HG03342 (cell line): ENCODE results near the gene ACOT11.
"Not testable (repeated sequence)": the region's sequence is repeated elsewhere in the genome, so short reads cannot be mapped to it uniquely, and the experiment has no call there.

Source experiments
- ATAC-seq: cut with Tn5 transposase; IDR thresholded peaks from one replicate; pipeline ENCODE4 v1.9.1; 2021; ENCODE audit warnings: mild to moderate bottlenecking, moderate library complexity; ENCODE audit not compliant: unreplicated experiment

The ACOT11 gene

GRCh38 chr1:54547601-54548388 is at the start of gene ACOT11:
ACOT11 (plus strand) TSS chr1:54548228; CDS start chr1:54548310, 82 bp downstream.
- ATAC-seq: no peak

DNA sequence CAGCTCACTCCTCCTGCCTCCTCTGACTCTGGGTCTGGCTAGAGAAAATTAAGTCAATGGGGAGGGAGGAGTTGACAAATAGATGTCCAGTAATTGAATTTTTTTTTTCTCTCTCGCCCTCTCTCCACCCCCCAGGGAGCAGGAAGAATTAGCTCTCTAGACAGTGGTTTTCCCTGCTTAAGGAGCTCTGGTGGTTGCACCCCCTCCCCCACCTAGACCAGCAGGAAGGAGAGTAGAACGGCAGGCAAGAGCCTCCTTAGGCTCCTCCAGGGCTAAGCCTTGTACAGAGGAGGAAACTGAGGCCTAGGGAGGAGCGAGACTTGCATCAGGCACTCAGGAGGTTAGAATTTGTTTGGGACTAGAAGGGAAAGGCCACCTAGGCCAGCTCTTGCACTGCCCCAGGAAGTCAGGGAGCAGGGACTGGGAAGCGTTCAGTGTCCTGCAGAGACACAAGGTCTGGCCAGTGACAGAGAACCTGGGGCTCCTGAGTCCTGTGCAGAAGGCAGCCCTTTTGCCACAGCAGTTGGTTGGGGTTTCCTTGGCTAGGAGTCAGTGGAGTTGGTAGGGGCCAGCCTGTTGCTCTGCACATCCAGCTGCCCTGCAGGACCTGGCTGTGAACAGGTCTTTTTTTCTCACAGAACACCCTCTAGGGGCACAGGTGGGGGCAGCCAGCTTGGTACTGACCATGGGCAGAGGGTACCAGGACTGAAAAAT is 49.5 kb upstream of the ACOT11 start:
- no peak for ATAC-seq

DNA sequence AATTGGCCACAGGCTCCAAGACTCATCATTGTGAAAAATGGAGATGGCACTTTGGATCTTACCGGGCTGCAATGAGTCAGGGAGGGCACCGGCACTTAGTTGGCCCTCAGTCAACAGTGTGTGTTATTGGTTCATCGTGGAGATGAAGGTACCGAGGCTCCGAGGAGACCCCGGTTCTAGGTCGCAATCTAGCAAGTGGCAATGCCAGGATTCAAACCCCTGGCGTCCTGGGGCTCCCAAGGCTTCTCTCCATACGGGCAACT is 49.0 kb upstream of the ACOT11 start:
- no peak for ATAC-seq

DNA sequence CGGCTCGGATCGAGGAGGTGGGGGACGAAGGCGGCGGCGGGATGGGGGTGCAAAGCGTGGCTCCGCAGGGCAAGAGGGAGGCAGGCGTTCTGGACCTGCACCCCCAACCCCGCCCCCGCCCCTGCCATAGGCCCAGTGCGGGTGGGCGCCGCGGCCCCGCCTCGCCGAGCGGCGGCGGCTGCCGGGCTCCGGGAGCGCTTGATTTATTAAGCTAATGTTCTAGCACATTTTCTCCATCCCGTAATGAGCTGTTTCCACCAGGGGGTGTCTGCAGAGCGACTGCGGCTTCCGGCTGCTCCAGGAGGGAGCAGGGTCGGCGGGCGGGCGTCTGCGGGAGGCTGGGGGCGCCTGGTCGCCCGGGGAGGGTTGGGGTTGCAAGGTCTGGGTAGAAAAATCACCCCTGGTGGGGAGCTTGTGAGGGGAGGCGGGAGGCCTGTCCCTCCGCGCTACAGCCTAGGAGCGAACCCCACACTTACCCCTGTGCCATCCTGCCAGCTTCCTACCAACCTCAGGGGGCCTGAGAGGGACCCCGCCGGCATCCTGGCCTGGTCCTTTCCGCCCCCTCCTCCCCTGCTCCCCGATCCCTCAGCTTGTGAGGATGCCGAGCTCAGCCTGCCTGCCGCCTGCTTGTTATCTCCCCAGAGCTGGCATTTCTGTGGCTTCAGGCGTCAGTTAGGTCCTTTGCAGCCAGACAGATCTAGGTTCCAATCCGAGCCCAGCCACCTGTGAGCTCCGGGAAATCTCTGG is 48.5 kb upstream of the ACOT11 start:
- ATAC-seq: no peak

GRCh38 chr1:54500107-54500431 is 48.0 kb upstream of the ACOT11 start:
- no peak for ATAC-seq

- ATAC-seq: no peak
These were observed 46.2 kb upstream of the ACOT11 start for GRCh38 chr1:54501849-54502248.

DNA sequence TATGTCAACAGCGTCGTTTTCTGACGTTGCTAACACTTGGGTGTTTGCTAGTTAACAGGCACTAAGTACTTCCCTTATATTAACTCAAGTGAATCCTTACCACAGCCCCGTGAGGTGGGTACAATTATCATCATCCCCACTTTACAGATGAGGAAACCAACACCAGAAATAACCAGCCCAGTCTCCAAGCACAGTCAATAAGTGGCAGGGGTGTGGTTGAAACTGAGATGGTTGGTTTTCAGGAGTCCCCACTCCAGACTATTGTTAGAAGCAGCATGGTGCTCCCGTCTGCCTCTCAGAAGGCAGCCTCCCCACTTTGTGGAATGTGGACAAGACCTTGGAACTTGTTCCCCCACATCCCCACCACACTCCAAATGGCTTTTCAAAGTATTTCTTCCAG is 45.7 kb upstream of the ACOT11 start:
- ATAC-seq: no peak

- ATAC-seq: no peak
These were observed 41.4 kb upstream of the ACOT11 start for GRCh38 chr1:54506594-54506993.

GRCh38 chr1:54507033-54507870 is 40.8 kb upstream of the ACOT11 start:
- no peak for ATAC-seq

DNA sequence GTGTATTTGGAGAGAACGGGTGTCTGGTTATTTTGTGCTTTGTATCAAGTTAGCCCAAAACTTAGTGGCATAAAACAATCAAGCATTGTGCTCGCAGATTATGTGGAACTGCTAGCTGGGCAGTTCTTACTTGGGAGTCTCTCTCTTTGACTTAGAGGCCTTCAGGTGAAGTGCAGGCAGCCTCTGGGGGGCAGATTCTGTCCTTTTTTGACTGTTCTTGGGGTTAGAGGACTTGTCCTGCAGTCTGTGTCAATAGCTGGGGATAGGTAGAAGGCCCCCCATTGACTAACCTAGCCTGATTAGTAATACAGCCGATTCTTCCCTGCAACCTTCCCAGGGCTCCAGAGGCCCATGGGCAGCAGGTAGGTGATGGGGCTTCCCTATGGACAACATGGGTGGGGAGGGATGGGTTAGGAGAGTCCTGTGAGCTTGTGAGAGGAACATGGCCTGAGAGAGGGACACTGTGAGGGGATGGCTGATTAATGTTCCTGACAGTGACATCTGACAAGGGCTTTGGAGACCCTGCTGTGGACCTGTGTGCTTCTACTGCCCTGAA is 37.2 kb upstream of the ACOT11 start:
- ATAC-seq: no peak

GRCh38 chr1:54513921-54514580 is 34.0 kb upstream of the ACOT11 start:
- ATAC-seq: not testable (repeated sequence)

- ATAC-seq: no peak
These were observed 31.6 kb upstream of the ACOT11 start for GRCh38 chr1:54516249-54516920.

GRCh38 chr1:54517496-54517895 is 30.5 kb upstream of the ACOT11 start:
- ATAC-seq: no peak

DNA sequence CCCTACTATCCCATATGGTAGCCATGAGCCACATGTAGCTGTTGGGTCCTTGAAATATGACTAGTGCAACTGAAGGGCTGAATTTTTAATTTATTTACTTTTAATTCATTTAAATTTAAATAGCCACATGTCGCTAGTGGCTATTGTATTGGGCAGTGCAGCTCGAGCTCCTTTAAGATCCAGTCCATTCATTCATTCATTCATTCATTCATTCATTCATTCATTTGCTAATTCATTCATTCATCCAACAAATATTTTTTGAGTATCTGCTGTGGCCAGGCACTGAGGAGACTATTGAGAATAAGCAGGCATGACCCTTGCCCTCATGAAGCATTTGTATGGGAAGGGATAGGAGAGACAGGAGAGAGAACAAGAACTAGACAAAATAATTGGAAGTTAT is 29.5 kb upstream of the ACOT11 start:
- ATAC-seq: no peak

- no peak for ATAC-seq
These were observed 28.3 kb upstream of the ACOT11 start for GRCh38 chr1:54519709-54520108.

- ATAC-seq: no peak
These were observed 27.3 kb upstream of the ACOT11 start for GRCh38 chr1:54520631-54521321.

- not testable (repeated sequence) for ATAC-seq
These were observed 21.5 kb upstream of the ACOT11 start for GRCh38 chr1:54526565-54526964.

DNA sequence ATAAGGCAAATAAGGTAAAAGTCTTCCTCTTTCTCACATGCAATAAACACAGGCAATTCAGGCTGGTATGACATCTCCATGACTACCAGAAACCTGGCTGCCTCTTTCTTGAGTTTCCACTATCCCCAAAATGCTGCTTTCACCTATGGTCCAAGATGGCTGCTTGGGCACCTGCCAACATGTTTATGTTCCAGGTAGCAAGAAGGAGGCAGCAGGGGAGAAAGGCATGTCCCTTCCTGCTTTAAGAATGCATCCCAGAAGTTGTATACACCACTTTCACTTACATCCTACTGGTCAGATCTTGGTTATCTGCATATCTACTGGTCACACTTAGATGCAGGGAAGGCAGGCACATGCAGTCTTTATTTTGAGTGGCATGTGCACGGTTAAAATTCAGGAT is 19.4 kb upstream of the ACOT11 start:
- ATAC-seq: no peak

GRCh38 chr1:54532033-54532432 is 16.0 kb upstream of the ACOT11 start:
- no peak for ATAC-seq
